ENCODE data around the gene USP47. TPM values are rescaled to one million over a fixed set of nuclear protein-coding genes. Genes with fewer than 3 reads are reported as not detected.

Gene USP47
- total RNA-seq, 1 experiment from 2014 or later = 39.2 TPM

- Histone ChIP-seq H3K27me3 (ENCODE audit: control insufficient read depth, insufficient read depth, low read length) (no peaks in the 10 kb centered on the region), H3K4me1 (ENCODE audit: control insufficient read depth, insufficient read depth, low read length) (no peaks in the 10 kb centered on the region), H3K9me3 (ENCODE audit: control insufficient read depth, insufficient read depth, low read depth, low read length) (no peaks in the 10 kb centered on the region), H3K27ac (ENCODE audit: low read length) (no peak overlapping the region), H3K4me3 (ENCODE audit: low read depth in 2 of 2, low read length in 2 of 2) (no peak overlapping the region), H3K36me3 (ENCODE audit: control insufficient read depth, insufficient read depth, low read length) (no peaks in the 10 kb centered on the region)
- no TSS peak for BruUV-seq (replicated peaks)
- ATAC-seq (no peak), DNase-seq (ENCODE audit: low read depth, low spot score) (no peak)
- TF ChIP-seq POLR2AphosphoS5 (IDR thresholded peaks at IDR 0.05; ENCODE audit: low read depth, low read length) (no peak), SIN3A (IDR thresholded peaks at IDR 0.05; ENCODE audit: borderline replicate concordance, insufficient read depth, low read depth, low read length) (no peak), TCF7L2 (IDR thresholded peaks at IDR 0.05; ENCODE audit: low read depth, low read length) (no peak)
- TF ChIP-seq, protein P1, sequence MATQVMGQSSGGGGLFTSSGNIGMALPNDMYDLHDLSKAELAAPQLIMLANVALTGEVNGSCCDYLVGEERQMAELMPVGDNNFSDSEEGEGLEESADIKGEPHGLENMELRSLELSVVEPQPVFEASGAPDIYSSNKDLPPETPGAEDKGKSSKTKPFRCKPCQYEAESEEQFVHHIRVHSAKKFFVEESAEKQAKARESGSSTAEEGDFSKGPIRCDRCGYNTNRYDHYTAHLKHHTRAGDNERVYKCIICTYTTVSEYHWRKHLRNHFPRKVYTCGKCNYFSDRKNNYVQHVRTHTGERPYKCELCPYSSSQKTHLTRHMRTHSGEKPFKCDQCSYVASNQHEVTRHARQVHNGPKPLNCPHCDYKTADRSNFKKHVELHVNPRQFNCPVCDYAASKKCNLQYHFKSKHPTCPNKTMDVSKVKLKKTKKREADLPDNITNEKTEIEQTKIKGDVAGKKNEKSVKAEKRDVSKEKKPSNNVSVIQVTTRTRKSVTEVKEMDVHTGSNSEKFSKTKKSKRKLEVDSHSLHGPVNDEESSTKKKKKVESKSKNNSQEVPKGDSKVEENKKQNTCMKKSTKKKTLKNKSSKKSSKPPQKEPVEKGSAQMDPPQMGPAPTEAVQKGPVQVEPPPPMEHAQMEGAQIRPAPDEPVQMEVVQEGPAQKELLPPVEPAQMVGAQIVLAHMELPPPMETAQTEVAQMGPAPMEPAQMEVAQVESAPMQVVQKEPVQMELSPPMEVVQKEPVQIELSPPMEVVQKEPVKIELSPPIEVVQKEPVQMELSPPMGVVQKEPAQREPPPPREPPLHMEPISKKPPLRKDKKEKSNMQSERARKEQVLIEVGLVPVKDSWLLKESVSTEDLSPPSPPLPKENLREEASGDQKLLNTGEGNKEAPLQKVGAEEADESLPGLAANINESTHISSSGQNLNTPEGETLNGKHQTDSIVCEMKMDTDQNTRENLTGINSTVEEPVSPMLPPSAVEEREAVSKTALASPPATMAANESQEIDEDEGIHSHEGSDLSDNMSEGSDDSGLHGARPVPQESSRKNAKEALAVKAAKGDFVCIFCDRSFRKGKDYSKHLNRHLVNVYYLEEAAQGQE (IDR thresholded peaks at IDR 0.05; ENCODE audit: insufficient read depth in 1 of 2, low read depth in 2 of 2, low read length in 1 of 2) = no peak
- ChIA-PET POLR2A (no interaction called here), CTCF (no interaction called here)
- intact Hi-C loops (cut with micrococcal nuclease; ENCODE audit: unreplicated experiment) = no loop called here
- in situ Hi-C loops (cut with HindIII; ENCODE audit: low pct_unique_long_range_greater_than_20kb, low sequenced_read_pairs) = no loop called here
Measured at GRCh38 chr11:11822946-11823345, 18.8 kb upstream of the USP47 start.

- ATAC-seq (no peak), DNase-seq (ENCODE audit: low read depth, low spot score) (no peak)
- H3K4me3 ChIP-seq (ENCODE audit: low read depth in 2 of 2, low read length in 2 of 2) = no peak overlapping the region
- no peaks in the 10 kb centered on the region for H3K27me3 ChIP-seq (ENCODE audit: control insufficient read depth, insufficient read depth, low read length)
- ChIA-PET CTCF (no interaction called here), POLR2A (no interaction called here)
- BruUV-seq (replicated peaks) = no TSS peak
- TF ChIP-seq, protein P2, sequence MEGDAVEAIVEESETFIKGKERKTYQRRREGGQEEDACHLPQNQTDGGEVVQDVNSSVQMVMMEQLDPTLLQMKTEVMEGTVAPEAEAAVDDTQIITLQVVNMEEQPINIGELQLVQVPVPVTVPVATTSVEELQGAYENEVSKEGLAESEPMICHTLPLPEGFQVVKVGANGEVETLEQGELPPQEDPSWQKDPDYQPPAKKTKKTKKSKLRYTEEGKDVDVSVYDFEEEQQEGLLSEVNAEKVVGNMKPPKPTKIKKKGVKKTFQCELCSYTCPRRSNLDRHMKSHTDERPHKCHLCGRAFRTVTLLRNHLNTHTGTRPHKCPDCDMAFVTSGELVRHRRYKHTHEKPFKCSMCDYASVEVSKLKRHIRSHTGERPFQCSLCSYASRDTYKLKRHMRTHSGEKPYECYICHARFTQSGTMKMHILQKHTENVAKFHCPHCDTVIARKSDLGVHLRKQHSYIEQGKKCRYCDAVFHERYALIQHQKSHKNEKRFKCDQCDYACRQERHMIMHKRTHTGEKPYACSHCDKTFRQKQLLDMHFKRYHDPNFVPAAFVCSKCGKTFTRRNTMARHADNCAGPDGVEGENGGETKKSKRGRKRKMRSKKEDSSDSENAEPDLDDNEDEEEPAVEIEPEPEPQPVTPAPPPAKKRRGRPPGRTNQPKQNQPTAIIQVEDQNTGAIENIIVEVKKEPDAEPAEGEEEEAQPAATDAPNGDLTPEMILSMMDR (IDR thresholded peaks at IDR 0.05) = no peak
- no peak for TF ChIP-seq TCF7L2 (IDR thresholded peaks at IDR 0.05; ENCODE audit: low read depth, low read length)
- TF ChIP-seq POLR2AphosphoS5 (IDR thresholded peaks at IDR 0.05; ENCODE audit: low read depth, low read length) = no peak
- TF ChIP-seq, protein P1 (IDR thresholded peaks at IDR 0.05; ENCODE audit: insufficient read depth in 1 of 2, low read depth in 2 of 2, low read length in 1 of 2) = no peak
- TF ChIP-seq SIN3A (IDR thresholded peaks at IDR 0.05; ENCODE audit: borderline replicate concordance, insufficient read depth, low read depth, low read length) = no peak
- H3K36me3 ChIP-seq (ENCODE audit: control insufficient read depth, insufficient read depth, low read length) = no peaks in the 10 kb centered on the region
- in situ Hi-C loops (cut with HindIII; ENCODE audit: low pct_unique_long_range_greater_than_20kb, low sequenced_read_pairs) = no loop called here
- intact Hi-C loops (cut with micrococcal nuclease; ENCODE audit: unreplicated experiment) = no loop called here
- no peak overlapping the region for H3K27ac ChIP-seq (ENCODE audit: low read length)
- H3K9me3 ChIP-seq (ENCODE audit: control insufficient read depth, insufficient read depth, low read depth, low read length) = no peaks in the 10 kb centered on the region
- no peaks in the 10 kb centered on the region for H3K4me1 ChIP-seq (ENCODE audit: control insufficient read depth, insufficient read depth, low read length)
Measured at GRCh38 chr11:11826260-11826659, 15.5 kb upstream of the USP47 start.

Measured in Panc1 (cell line).